Heart left ventricle (tissue), 16 donors: ENCODE measurements around the gene GCSH. TPM values are rescaled to one million over a fixed set of nuclear protein-coding genes. Genes with fewer than 3 reads are reported as not detected.

Source experiments
- ATAC-seq, 4 donors: fragments of 200-7000 bp; cut with Tn5 transposase; one replicate each; pipeline ENCODE4 v1.9.1; 2020 to 2022; ENCODE audit warnings: moderate library complexity in 4 of 4, mild to moderate bottlenecking in 3 of 4, moderate number of reproducible peaks in 1 of 4
- DNase-seq, 5 donors: peaks; one replicate each; pipeline ENCODE4 v3.0.0-alpha.2; 2020
- H3K27ac ChIP-seq, 12 donors: fragments of 200-600 bp; sonication (generic) in 4 of 12; one replicate each; pipeline versions ENCODE4 v1.5.0 to v1.8.0; 2016 to 2022; ENCODE audit warnings: mild to moderate bottlenecking in 2 of 12
- H3K27me3 ChIP-seq, 9 donors: fragments of 200-600 bp; sonication (generic) in 2 of 9; one replicate each; pipeline versions ENCODE4 v1.5.1 to v1.8.0; 2016 to 2022; ENCODE audit warnings: mild to moderate bottlenecking in 3 of 9
- H3K36me3 ChIP-seq, 9 donors: fragments of 200-600 bp; sonication (generic) in 2 of 9; one replicate each; pipeline versions ENCODE4 v1.5.0 to v1.8.0; 2018 to 2022; ENCODE audit warnings: mild to moderate bottlenecking in 2 of 9
- H3K4me1 ChIP-seq, 12 donors: fragments of 200-600 bp; sonication (generic) in 4 of 12; one replicate each; pipeline versions ENCODE4 v1.5.0 to v1.8.0; 2016 to 2022; ENCODE audit warnings: mild to moderate bottlenecking in 3 of 12
- H3K4me3 ChIP-seq, 12 donors: fragments of 200-600 bp; sonication (generic) in 4 of 12; one replicate each; pipeline versions ENCODE4 v1.5.0 to v1.8.0; 2017 to 2022; ENCODE audit warnings: mild to moderate bottlenecking in 9 of 12, moderate library complexity in 4 of 12
- H3K9me3 ChIP-seq, 12 donors: fragments of 200-600 bp; sonication (generic) in 4 of 12; one replicate each; pipeline versions ENCODE4 v1.5.0 to v1.8.0; 2016 to 2022; ENCODE audit warnings: mild to moderate bottlenecking in 1 of 12
- POLR2A ChIP-seq, 2 donors: fragments of 450-650 bp; IDR thresholded peaks; one replicate each; pipeline ENCODE4 v1.6.1; 2017; ENCODE audit warnings: antibody characterized with exemption in 2 of 2, mild to moderate bottlenecking in 2 of 2, moderate library complexity in 2 of 2
- WGBS, 4 donors: extraction: QIAGEN DNeasy Blood & Tissue Kit in 2 of 4; methylation state at CpG; one replicate each; pipeline versions ENCODE4 v1.1.5 to v1.1.7; 2013 to 2018; 5-methylcytosine and 5-hydroxymethylcytosine counted together
- intact Hi-C, 10 donors: fragments of 100-400 bp; cut with DNase I; formaldehyde crosslinking; loops; one replicate each; pipeline versions ENCODE4 v1.11.1 to v1.14.2; 2022
- polyA plus RNA-seq, 2 donors: library from polyadenylated mRNA; stranded (reverse); fragments of 200-250 nt; gene quantifications; one replicate each; pipeline ENCODE4 v1.2.3, GENCODE V29; 2013
- total RNA-seq, 9 donors: library from RNA; depleted of rRNA in 2 of 9; stranded (reverse); fragments of >200 nt in 2 of 9; fragmentation: NEBNext Ultra II Directional in 3 of 9; extraction: Animal tissue kit (Norgen Biotek cat#: 25700) in 3 of 9; gene quantifications; one replicate each; pipeline versions ENCODE4 v1.1.0 to v1.2.4, GENCODE V29; 2016 to 2023
- TF ChIP-seq, protein P1 (sequence below), 12 donors: fragments of 200-600 bp; sonication (generic) in 4 of 12; IDR thresholded peaks; one replicate each; pipeline versions ENCODE4 v1.5.0 to v1.8.0; 2018 to 2022; ENCODE audit warnings: antibody characterized with exemption in 12 of 12, mild to moderate bottlenecking in 5 of 12
- donor health status: ischemic (EF 13 %, LVEDD 7.1; RV severe dilation, severe dysfunction).
- donor health status: healthy with polysubstance abuse.
- donor health status: DM: no; HTN: yes; CAD: no.
- donor health status: DM: no; HTN: no; CAD: no.
- donor health status: ischemic (EF 25% LVEDD 6.9; RV normal size, moderate dysfunction).
- donor health status: ischemic (EF 25% LVEDD 5.7; RV mildly dilated, moderate dysfunction).
- donor health status: healthy.
- donor health status: DM: yes; HTN: yes; CAD: no.
- donor health status: ischemic (EF 35%, LVEDD 5.7; RV mildly dilated, moderate dysfunction).
- donor health status: nonischemic (EF 11% LVEDD 7.7; RV severe dilation, severe dysfunction).
- donor health status: DM: yes; HTN: yes; CAD: no.
- donor health status: PGD.
- donor health status: ischemic (EF 29% LVEDD 5.4; RV normal size, mild dysfunction).
- donor health status: nonischemic (EF 23%, LVEDD 6.1; RV moderate dilation, normal function).

Gene GCSH
- total and polyA plus RNA-seq, 11 donors, result 22.3 to 51.2 (median 40.1) TPM

GRCh38 chr16:81123092-81123852, 27.1 kb upstream of the GCSH start:
- ATAC-seq (no peak), DNase-seq (no peak)

GRCh38 chr16:81121474-81121990, 25.3 kb upstream of the GCSH start:
- ATAC-seq (no peak), DNase-seq (no peak)
- no peak for TF ChIP-seq POLR2A (IDR thresholded peaks at IDR 0.05)
- TF ChIP-seq, protein P1, sequence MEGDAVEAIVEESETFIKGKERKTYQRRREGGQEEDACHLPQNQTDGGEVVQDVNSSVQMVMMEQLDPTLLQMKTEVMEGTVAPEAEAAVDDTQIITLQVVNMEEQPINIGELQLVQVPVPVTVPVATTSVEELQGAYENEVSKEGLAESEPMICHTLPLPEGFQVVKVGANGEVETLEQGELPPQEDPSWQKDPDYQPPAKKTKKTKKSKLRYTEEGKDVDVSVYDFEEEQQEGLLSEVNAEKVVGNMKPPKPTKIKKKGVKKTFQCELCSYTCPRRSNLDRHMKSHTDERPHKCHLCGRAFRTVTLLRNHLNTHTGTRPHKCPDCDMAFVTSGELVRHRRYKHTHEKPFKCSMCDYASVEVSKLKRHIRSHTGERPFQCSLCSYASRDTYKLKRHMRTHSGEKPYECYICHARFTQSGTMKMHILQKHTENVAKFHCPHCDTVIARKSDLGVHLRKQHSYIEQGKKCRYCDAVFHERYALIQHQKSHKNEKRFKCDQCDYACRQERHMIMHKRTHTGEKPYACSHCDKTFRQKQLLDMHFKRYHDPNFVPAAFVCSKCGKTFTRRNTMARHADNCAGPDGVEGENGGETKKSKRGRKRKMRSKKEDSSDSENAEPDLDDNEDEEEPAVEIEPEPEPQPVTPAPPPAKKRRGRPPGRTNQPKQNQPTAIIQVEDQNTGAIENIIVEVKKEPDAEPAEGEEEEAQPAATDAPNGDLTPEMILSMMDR (IDR thresholded peaks at IDR 0.05), result no peak
- WGBS, 4 donors, result 85 to 90% (median 88%) methylated on average over 16 of the region's 16 CpGs
- H3K27ac ChIP-seq, result no peak overlapping the region
- H3K9me3 ChIP-seq, result no peaks in the 10 kb centered on the region
- peaks cover 0 to 4% (median 0%) of the 10 kb centered on the region in 9 donors for H3K36me3 ChIP-seq
- H3K27me3 ChIP-seq, result no peaks in the 10 kb centered on the region
- H3K4me1 ChIP-seq, result no peaks in the 10 kb centered on the region
- H3K4me3 ChIP-seq, result no peak overlapping the region
- intact Hi-C loops, result no loop called here

More at GRCh38 chr16:81123092-81123852, 27.1 kb upstream of the GCSH start:
- WGBS, 4 donors, result 83 to 90% (median 86%) methylated on average over 16 to 17 of the region's 17 CpGs
- H3K4me3 ChIP-seq, result no peak overlapping the region
- H3K27ac ChIP-seq, result no peak overlapping the region
- H3K27me3 ChIP-seq, result no peaks in the 10 kb centered on the region
- H3K9me3 ChIP-seq, result no peaks in the 10 kb centered on the region
- intact Hi-C loops, result no loop called here
- no peak for TF ChIP-seq POLR2A (IDR thresholded peaks at IDR 0.05)
- TF ChIP-seq, protein P1 (IDR thresholded peaks at IDR 0.05), result no peak
- peaks cover 0 to 10% (median 0%) of the 10 kb centered on the region in 9 donors for H3K36me3 ChIP-seq
- no peaks in the 10 kb centered on the region for H3K4me1 ChIP-seq

- Histone ChIP-seq H3K27ac (no peak overlapping the region), H3K27me3 (no peaks in the 10 kb centered on the region), H3K4me3 (no peak overlapping the region), H3K36me3 (no peaks in the 10 kb centered on the region), H3K4me1 (no peaks in the 10 kb centered on the region), H3K9me3 (no peaks in the 10 kb centered on the region)
- intact Hi-C loops, result no loop called here
- ATAC-seq, result no peak
- peak in 1 of 5 donors; percentile 44 for DNase-seq
- 64 to 69% (median 66%) methylated on average over 11 of the region's 11 CpGs for WGBS, 4 donors
- no peak for TF ChIP-seq POLR2A (IDR thresholded peaks at IDR 0.05)
- TF ChIP-seq, protein P1 (IDR thresholded peaks at IDR 0.05), result no peak
These were observed 21.2 kb upstream of the GCSH start for GRCh38 chr16:81117436-81117835.

DNA sequence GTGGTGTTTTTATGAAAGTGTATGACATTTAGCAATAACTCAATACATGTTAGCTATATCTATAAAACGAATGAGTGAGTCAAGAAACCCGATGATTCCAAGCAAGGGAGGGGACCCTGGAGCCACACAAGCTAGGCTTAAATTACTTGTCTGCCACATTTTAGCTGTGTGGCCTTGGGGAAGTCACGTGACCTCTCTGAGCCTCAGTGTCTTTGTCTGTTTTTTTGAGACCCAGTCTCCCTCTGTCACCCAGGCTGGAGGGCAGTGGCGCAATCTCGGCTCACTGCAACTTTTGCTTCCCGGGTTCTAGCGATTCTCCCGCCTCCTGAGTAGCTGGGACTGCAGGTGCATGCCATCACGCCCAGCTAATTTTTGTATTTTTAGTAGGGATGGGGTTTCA, 20.1 kb upstream of the GCSH start:
- WGBS, 4 donors, result 85 to 92% (median 89%) methylated on average over 8 to 9 of the region's 9 CpGs

More for the DNA sequence above, 20.1 kb upstream of the GCSH start:
- H3K36me3 ChIP-seq, result no peaks in the 10 kb centered on the region
- DNase-seq, result peak in 1 of 5 donors; percentile 4
- intact Hi-C loops, result no loop called here
- TF ChIP-seq, protein P1 (IDR thresholded peaks at IDR 0.05), result no peak
- no peak for TF ChIP-seq POLR2A (IDR thresholded peaks at IDR 0.05)
- no peak overlapping the region for H3K27ac ChIP-seq
- no peaks in the 10 kb centered on the region for H3K27me3 ChIP-seq
- H3K4me3 ChIP-seq, result no peak overlapping the region
- no peaks in the 10 kb centered on the region for H3K9me3 ChIP-seq
- no peaks in the 10 kb centered on the region for H3K4me1 ChIP-seq
- ATAC-seq, result no peak
